Measurements from ENCODE around the gene NALCN.

- TF ChIP-seq CTCF (IDR thresholded peaks at IDR 0.05) (no peak), POLR2A (IDR thresholded peaks at IDR 0.05) (no peak)
These were observed 18.1 kb downstream of the NALCN start for GRCh38 chr13:101398191-101398590.

Data from right lobe of liver (tissue), 4 donors.